Peyer's patch (tissue), 4 donors: ENCODE data around the gene RILP. TPM values are rescaled to one million over a fixed set of nuclear protein-coding genes. Genes with fewer than 3 reads are reported as not detected.
A peak's percentile ranks its signal among the peaks of the same experiment; 100 is the strongest.

Experiments
- DNase-seq, 3 donors: peaks; one replicate each; pipeline ENCODE4 v3.0.0-alpha.2; 2017 to 2019
- H3K27ac ChIP-seq, 4 donors: fragments of 200-600 bp; sonication (generic); one replicate each; pipeline ENCODE4 v1.5.1; 2016 to 2019
- H3K27me3 ChIP-seq, 2 donors: fragments of 200-600 bp; sonication (generic); one replicate each; pipeline ENCODE4 v1.5.1; 2019
- H3K36me3 ChIP-seq, 3 donors: fragments of 200-600 bp; sonication (generic); one replicate each; pipeline ENCODE4 v1.5.1; 2016 to 2019
- H3K4me1 ChIP-seq, 4 donors: fragments of 200-600 bp; sonication (generic); one replicate each; pipeline ENCODE4 v1.5.1; 2016 to 2019
- H3K4me3 ChIP-seq, 4 donors: fragments of 200-600 bp; sonication (generic); 1 replicate in 3 of 4; 2 replicates in 1 of 4; pipeline ENCODE4 v1.5.1; 2016 to 2019; ENCODE audit warnings: mild to moderate bottlenecking in 1 of 4
- H3K9me3 ChIP-seq, 4 donors: fragments of 200-600 bp; sonication (generic); one replicate each; pipeline ENCODE4 v1.5.1; 2016 to 2019; ENCODE audit warnings: mild to moderate bottlenecking in 1 of 4
- CTCF ChIP-seq, 6 experiments: fragments of 450-650 bp in 4 of 6; fragments of 200-600 bp in 2 of 6; sonication (generic) in 1 of 6; IDR thresholded peaks; one replicate each; pipeline ENCODE4 v1.5.1; 2017 to 2019; ENCODE audit warnings: antibody characterized with exemption in 6 of 6, mild to moderate bottlenecking in 3 of 6, moderate library complexity in 1 of 6
- POLR2A ChIP-seq, 2 donors: fragments of 450-650 bp; IDR thresholded peaks; one replicate each; pipeline ENCODE4 v1.5.1; 2017; ENCODE audit warnings: antibody characterized with exemption in 2 of 2, mild to moderate bottlenecking in 2 of 2, moderate library complexity in 2 of 2
- total RNA-seq, 4 donors: library from RNA; depleted of rRNA; stranded (reverse); fragments of >200 nt; gene quantifications; one replicate each; pipeline ENCODE4 v1.1.0, GENCODE V29; 2016

RILP gene
- total RNA-seq, 4 donors from 2014 or later = 29.7 to 173 (median 92.3) TPM

- peaks cover 0 to 19% (median 1%) of the 10 kb centered on the region in 4 donors for H3K4me1 ChIP-seq
- TF ChIP-seq CTCF (IDR thresholded peaks at IDR 0.05) (peak in 3 of 6 experiments; percentile 50 to 73 (median 58)), POLR2A (IDR thresholded peaks at IDR 0.05) (peak; percentile 24 to 49)
- peaks cover 0 to 33% (median 0%) of the 10 kb centered on the region in 3 donors for H3K36me3 ChIP-seq
- no peaks in the 10 kb centered on the region for H3K9me3 ChIP-seq
- no peaks in the 10 kb centered on the region for H3K27me3 ChIP-seq
- H3K27ac ChIP-seq = peak overlapping the region in 3 of 4 donors; percentile 64 to 91 (median 79)
- DNase-seq = peak in 2 of 3 donors; percentile 88 to 89
- H3K4me3 ChIP-seq = no peak overlapping the region
Observed at GRCh38 chr17:1617620-1618174, 32.0 kb downstream of the RILP start.

DNA sequence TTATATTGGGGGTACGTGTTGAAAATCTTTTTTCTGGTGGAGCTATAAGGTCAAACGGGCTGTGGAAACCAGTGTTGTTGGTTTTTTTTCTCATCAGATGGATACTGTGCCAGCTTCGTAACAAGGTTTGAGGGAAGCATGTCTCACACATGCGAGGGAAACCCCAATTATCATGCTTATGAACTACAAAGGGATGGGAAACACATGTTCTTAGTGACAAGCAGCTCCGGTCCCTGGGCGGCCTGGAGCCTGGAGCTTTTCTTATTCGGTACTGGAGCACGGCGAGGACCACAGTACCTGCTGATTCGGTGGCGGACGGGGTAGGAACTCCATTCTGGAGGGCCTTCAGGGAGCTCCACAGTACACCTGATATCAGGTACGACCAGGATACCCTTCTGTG lies 33.6 kb downstream of the RILP start:
- Histone ChIP-seq H3K4me3 (no peak overlapping the region), H3K27ac (no peak overlapping the region), H3K36me3 (peaks cover 0 to 41% (median 0%) of the 10 kb centered on the region in 3 donors), H3K4me1 (peaks cover 0 to 16% (median 1%) of the 10 kb centered on the region in 4 donors), H3K27me3 (no peaks in the 10 kb centered on the region), H3K9me3 (no peaks in the 10 kb centered on the region)
- no peak for TF ChIP-seq CTCF (IDR thresholded peaks at IDR 0.05)
- TF ChIP-seq POLR2A (IDR thresholded peaks at IDR 0.05) = no peak
- no peak for DNase-seq

DNA sequence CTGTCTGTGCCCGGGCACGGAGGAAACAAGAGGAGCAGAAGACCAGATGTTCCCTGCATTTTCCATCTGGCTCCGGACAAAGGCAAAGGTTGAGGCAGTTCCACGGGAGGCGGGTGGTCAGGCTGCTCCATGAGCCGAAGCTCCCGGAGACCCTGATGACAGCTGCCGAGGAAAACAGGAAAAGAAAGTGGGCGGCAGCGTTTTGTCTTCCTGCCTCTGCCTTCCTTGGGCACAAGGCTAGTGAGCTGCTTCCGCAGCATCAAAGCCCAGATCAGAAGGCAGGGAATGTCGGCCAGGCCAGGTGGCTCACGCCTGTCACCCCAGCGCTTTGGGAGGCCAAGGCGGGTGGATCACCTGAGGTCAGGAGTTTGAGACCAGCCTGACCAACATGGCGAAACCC lies 37.3 kb downstream of the RILP start:
- H3K36me3 ChIP-seq = peaks cover 0 to 41% (median 0%) of the 10 kb centered on the region in 3 donors

GRCh38 chr17:1611715-1612114 lies 38.0 kb downstream of the RILP start:
- Histone ChIP-seq H3K9me3 (no peaks in the 10 kb centered on the region), H3K36me3 (peaks cover 0 to 38% (median 0%) of the 10 kb centered on the region in 3 donors), H3K27me3 (no peaks in the 10 kb centered on the region), H3K27ac (no peak overlapping the region), H3K4me1 (peaks cover 0 to 8% (median 4%) of the 10 kb centered on the region in 4 donors), H3K4me3 (no peak overlapping the region)
- TF ChIP-seq POLR2A (IDR thresholded peaks at IDR 0.05) = no peak
- TF ChIP-seq CTCF (IDR thresholded peaks at IDR 0.05) = no peak
- no peak for DNase-seq

More for the DNA sequence above, 37.3 kb downstream of the RILP start:
- peaks cover 0 to 8% (median 3%) of the 10 kb centered on the region in 4 donors for H3K4me1 ChIP-seq
- H3K27me3 ChIP-seq = no peaks in the 10 kb centered on the region
- DNase-seq = no peak
- no peaks in the 10 kb centered on the region for H3K9me3 ChIP-seq
- TF ChIP-seq CTCF (IDR thresholded peaks at IDR 0.05) = no peak
- TF ChIP-seq POLR2A (IDR thresholded peaks at IDR 0.05) = no peak
- no peak overlapping the region for H3K4me3 ChIP-seq
- H3K27ac ChIP-seq = no peak overlapping the region

DNA sequence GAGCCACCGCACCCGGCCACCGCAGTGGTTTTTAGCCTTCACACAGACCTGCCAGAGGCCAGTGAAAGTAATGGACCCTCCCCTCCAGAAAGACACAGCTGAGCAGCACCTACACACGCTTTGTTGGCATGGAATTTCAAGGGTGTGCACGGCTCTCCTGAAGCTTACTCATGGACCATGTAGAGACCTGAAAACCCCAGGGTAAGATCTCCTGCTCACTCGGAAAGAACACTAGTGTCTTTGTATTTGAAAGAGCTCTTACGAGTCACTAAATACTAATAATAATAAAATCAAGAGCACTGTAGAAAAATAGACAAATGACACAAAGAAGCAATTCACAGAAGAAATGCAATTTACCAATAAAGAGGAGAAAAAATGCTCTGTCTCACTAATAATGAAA lies 41.0 kb downstream of the RILP start:
- peaks cover 0 to 17% (median 0%) of the 10 kb centered on the region in 3 donors for H3K36me3 ChIP-seq
- no peak for TF ChIP-seq CTCF (IDR thresholded peaks at IDR 0.05)
- no peak for TF ChIP-seq POLR2A (IDR thresholded peaks at IDR 0.05)
- peaks cover 0 to 8% (median 4%) of the 10 kb centered on the region in 4 donors for H3K4me1 ChIP-seq
- no peaks in the 10 kb centered on the region for H3K9me3 ChIP-seq
- no peak overlapping the region for H3K4me3 ChIP-seq
- no peak for DNase-seq
- H3K27me3 ChIP-seq = no peaks in the 10 kb centered on the region
- H3K27ac ChIP-seq = no peak overlapping the region
